ENCODE data around the gene PPM1G.
"Not testable (repeated sequence)": the region's sequence is repeated elsewhere in the genome, so short reads cannot be mapped to it uniquely, and the experiment has no call there.

PPM1G gene

DNA sequence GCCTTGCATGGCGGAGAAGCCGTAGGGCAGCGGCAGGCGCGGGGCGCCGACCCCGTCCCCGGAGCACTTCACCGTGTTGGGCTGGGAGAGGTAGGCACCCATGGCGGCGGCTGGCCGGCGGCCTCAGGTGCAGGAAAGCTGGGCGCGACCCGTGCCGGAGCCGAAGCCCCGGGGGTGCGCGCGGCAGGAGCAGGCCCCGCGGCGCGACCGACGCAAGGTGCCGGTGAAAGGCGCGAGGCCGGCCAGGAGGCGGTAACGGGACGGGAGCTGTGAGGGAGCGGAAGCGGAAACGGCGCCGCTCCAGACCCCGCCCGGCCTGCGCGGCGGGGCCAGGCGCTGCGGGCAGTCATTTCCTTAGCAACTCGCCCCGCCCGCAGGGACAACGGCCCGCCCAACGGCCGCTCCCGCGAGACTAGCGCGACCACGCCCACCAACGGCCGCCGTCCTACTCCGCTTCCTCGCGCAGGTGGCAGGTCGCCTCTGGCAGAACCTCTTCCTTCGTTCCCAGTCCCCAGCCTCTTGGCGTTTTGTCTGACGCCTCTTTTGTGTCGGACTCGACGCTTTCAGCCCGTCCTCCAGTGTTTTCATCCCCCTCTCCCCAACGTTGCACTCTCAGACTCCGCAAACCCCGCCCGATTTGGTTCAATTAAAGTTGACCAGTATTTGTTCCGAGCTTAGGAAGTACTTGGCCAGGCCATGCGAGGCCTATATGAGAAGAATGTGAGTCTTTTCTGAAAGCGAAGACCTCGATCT, at the start of gene PPM1G:
Gene PPM1G (minus strand): TSS at position 271 of the 753 bp plus-strand sequence. CDS start 169 bp downstream, at position 102.
- peak; percentile 98 for DNase-seq

GRCh38 chr2:27453968-27454367, 44.6 kb upstream of the PPM1G start:
- no peak for DNase-seq

DNA sequence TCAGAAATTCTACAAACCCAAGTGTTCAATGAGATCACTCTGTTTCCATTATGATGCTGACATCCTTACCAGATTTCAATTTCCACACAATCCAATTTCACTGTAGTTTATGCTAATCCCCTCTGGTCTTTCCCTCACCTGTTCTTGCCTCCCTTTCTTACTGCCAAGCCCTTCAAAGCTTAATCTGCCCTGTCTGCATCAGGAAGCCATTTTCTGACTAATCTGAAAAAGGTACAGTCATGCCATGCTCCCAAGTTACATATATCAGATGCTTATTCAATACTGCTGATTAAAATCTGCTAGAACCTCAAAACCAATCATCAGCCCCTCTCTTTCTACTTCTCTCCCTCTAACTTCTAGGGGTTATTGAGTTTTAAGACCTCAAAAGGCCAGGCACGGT, 41.7 kb upstream of the PPM1G start:
- DNase-seq: no peak

DNA sequence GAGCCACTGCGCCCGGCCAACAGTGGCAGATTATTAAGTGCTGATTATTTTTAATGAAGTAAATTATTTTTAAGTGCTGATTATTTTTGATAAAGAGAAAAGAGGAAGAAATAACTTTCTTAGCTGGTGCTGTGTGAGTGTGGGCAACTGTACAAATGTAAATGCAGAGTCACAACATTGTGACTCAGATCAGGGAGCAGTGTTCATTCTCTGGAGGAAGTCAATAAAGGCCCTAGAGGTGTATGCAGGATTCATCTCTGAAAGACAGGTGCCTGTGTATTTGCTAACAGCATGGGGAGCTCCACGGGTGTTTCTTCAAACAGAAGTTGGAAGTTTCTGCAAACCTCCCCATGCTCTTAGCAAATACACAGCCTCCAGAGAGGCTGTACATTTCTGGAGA, 39.0 kb upstream of the PPM1G start:
- DNase-seq: no peak

DNA sequence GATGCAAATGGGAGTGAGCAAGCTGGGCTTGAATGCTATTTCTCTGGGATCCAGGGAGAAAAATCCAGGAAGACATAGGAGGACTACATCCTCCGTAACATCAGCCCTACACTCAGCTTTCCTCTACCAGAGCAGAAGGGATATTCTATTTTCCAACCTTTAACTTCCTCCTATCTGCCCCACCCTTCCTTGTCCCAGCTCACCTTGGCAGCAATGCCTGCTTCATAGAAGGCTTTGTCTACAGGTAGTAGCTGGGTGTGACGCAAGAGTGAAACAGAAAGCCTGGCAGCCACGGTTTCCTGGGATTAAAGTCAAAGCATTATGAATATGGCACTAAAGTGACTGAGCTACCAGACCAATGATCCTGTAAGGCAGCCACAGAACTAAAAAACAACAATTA, 36.7 kb upstream of the PPM1G start:
- DNase-seq: no peak

DNA sequence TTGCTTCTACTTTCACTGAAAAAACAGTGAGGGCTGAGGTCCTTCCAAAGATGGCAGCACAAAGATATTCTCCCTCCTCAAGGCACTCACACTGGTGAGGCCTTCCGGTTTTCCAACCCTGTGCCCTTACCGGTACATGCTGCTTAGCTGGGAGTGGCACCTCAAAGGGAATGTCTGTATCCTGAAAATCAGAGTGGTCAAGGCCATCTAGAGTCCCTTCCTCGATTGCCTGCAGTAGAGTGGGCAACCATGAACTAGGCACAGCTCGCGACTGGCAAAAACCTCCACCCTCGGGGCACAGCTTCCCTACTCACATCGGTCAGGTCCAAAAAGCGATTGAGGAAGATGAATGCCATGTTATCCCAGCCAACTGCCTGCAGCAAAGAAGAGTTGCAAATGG, 36.2 kb upstream of the PPM1G start:
- no peak for DNase-seq

GRCh38 chr2:27445155-27445554, 35.8 kb upstream of the PPM1G start:
- DNase-seq: no peak

- peak; percentile 35 for DNase-seq
Measured at GRCh38 chr2:27442920-27443282, 33.5 kb upstream of the PPM1G start.

DNA sequence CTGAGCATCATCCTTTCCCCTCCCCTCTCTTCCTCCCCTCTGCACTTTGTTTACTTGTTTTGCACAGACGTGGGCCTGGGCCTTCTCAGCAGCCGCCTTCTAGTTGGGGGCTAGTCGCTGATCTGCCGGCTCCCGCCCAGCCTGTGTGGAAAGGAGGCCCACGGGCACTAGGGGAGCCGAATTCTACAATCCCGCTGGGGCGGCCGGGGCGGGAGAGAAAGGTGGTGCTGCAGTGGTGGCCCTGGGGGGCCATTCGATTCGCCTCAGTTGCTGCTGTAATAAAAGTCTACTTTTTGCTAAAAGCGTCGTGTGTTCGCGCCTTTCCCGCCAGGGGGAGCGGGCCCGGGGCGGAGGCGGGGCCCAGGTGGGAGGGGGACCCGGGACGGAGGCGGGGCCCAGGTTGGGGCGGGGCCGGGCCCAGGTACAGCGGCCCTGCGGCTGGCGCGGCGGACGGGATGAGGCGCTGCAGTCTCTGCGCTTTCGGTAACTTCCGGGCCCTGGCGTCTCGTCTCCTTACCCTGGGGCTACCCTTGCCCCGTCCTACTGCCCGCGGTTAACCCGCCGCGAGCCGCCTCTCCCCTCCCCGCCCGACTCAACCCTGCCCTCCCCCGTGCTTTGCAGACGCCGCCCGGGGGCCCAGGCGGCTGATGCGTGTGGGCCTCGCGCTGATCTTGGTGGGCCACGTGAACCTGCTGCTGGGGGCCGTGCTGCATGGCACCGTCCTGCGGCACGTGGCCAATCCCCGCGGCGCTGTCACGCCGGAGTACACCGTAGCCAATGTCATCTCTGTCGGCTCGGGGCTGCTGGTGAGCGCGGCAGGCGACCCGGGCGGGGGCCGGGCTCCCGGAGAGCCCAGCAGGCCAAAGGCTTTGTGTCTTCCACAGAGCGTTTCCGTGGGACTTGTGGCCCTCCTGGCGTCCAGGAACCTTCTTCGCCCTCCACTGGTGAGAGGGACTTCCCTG, 32.8 kb upstream of the PPM1G start, which contains the start of gene KRTCAP3:
Gene KRTCAP3 (plus strand): TSS at position 424 of the 962 bp plus-strand sequence. CDS start 32 bp downstream, at position 456.
- DNase-seq: peak; percentile 35

- DNase-seq: peak; percentile 95
Measured at GRCh38 chr2:27441226-27441926, 32.0 kb upstream of the PPM1G start.

- no peak for DNase-seq
Measured at GRCh38 chr2:27435628-27436027, 26.2 kb upstream of the PPM1G start.

DNA sequence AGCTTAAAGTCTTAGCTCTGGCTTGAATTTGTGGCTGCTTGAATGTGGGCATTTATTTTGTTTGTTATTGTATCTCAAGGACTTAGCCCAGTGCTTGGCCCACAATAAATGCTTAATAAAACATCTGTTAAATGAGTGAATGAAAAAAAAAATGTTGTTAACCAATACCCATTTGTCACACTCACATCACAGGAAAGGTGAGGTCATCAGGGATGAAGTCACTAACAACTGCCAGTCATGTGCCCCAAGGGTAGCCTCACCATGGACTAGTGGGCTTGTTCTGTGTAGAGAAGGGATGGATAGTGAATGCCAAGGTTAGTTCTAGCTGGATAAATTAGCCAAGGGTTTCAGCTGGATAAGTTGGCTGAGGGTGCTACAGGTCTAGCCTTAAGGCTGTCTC, 22.0 kb upstream of the PPM1G start:
- DNase-seq: peak; percentile 14

- DNase-seq: peak; percentile 88
Measured at GRCh38 chr2:27428978-27429541, 19.7 kb upstream of the PPM1G start.

GRCh38 chr2:27428213-27428977, 19.0 kb upstream of the PPM1G start, which contains the start of gene NRBP1:
TSS of gene NRBP1 (plus strand) at chr2:27428631. CDS start at chr2:27433274, 4,643 bp downstream.
- peak; percentile 95 for DNase-seq

- no peak for DNase-seq
Measured at GRCh38 chr2:27427863-27428212, 18.4 kb upstream of the PPM1G start.

DNA sequence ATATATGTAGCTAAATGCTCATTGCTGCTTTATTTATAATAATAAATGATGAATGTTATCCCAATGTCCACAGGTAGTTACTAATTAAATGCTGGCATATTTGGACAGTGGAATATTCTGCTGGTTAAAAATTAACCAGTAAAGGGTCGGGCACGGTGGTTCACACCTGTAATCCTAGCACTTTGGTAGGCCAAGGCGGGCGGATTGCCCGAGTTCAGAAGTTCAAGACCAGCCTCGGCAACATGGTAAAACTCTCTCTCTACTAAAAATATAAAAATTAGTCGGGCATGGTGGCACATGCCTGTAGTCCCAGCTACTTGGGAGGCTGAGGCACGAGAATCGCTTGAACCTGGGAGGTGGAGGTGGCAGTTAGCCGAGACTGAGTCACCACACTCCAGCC, 15.6 kb upstream of the PPM1G start:
- not testable (repeated sequence) for DNase-seq

GRCh38 chr2:27422958-27423357, 13.6 kb upstream of the PPM1G start:
- DNase-seq: no peak

- DNase-seq: no peak
Measured at GRCh38 chr2:27421660-27422250, 12.4 kb upstream of the PPM1G start.

DNA sequence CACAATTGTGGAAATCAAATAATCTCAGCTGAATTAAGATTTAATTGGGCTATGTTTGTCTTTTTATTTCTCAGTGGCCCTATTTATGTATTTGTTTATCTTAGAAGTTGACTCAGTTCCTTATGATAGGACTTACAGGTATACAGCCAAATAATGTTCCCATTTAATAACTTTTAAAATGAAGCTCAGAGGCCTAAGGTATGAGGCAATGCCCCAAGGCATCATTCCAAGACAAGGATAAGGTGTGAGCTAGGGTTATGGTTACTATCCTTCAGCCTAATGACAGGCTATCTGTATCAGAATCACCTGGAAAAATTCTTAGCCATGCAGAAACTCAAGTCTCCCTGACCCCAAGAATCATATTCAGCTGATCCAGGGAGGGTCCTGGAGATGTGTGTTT, 11.6 kb upstream of the PPM1G start:
- DNase-seq: no peak

GRCh38 chr2:27416151-27416550, 6.8 kb upstream of the PPM1G start:
- no peak for DNase-seq

- DNase-seq: no peak
Measured at GRCh38 chr2:27412419-27413152, 3.2 kb upstream of the PPM1G start.

Measured in hematopoietic multipotent progenitor cell treated with erythropoietin and hydrocortisone succinate and interleukin-3 and kit ligand, for 6 days (in vitro differentiated cells).